Upper lobe of left lung (tissue), 4 donors: ENCODE measurements around the gene C1QTNF12.

Experiments
- CTCF ChIP-seq, 6 experiments: fragments of 450-650 bp in 4 of 6; fragments of 200-600 bp in 2 of 6; sonication (generic) in 2 of 6; IDR thresholded peaks; one replicate each; pipeline ENCODE4 v1.5.1; 2016 to 2019; ENCODE audit warnings: antibody characterized with exemption in 6 of 6
- POLR2A ChIP-seq, 4 donors: fragments of 450-650 bp; IDR thresholded peaks; one replicate each; pipeline ENCODE4 v1.5.1; 2016 to 2017; ENCODE audit warnings: antibody characterized with exemption in 4 of 4, mild to moderate bottlenecking in 2 of 4
- POLR2AphosphoS5 ChIP-seq, 2 donors: sonication (generic); formaldehyde crosslinking; IDR thresholded peaks; one replicate each; pipeline ENCODE4 v1.5.1; 2017; ENCODE audit warnings: antibody characterized with exemption in 2 of 2

DNA sequence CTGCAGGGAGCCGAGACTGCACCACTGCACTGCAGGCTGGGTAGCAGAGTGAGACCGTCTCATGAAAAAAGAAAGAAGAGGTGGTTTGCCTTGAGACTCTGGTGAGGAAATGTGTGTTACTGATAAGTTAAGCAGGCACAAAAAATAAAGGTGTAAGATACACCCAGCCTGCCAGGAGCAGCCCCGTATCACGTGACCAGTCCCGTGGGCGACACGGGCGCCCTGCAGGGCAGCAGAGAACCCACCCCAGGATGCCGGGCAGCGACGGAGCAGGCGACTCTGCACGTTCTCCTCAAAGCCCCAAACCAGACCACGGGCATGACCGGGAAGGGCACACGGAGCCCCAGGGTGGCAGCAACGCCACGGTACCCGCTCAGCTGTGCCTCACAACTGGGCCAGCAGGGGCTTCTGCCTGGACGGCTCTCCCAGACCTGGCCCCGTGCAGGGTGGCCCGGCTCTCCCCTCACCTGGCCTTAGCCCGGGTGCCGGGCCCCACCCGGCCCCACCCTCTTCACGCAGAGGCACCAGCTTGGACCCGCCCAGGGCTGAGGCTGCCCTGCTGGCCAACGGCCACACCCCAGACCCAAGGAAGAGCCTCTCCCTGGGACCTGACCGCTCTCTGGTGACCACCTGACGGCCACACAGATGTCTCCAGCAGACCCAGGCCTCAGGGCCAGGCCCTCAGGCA, 24.5 kb downstream of the C1QTNF12 start:
- TF ChIP-seq CTCF (IDR thresholded peaks at IDR 0.05) = no peak
- no peak for TF ChIP-seq POLR2AphosphoS5 (IDR thresholded peaks at IDR 0.05)
- TF ChIP-seq POLR2A (IDR thresholded peaks at IDR 0.05) = no peak
